Non-pigmented ciliary epithelial cell (primary cell): Measurements from ENCODE around the gene ENG.

ENCODE experiments used
- DNase-seq: peaks from one replicate; pipeline ENCODE4 v3.0.0-alpha.2; 2010; ENCODE audit warnings: low read depth

Gene ENG

GRCh38 chr9:127814619-127815511 lies 39.6 kb downstream of the ENG start:
- no peak for DNase-seq

DNA sequence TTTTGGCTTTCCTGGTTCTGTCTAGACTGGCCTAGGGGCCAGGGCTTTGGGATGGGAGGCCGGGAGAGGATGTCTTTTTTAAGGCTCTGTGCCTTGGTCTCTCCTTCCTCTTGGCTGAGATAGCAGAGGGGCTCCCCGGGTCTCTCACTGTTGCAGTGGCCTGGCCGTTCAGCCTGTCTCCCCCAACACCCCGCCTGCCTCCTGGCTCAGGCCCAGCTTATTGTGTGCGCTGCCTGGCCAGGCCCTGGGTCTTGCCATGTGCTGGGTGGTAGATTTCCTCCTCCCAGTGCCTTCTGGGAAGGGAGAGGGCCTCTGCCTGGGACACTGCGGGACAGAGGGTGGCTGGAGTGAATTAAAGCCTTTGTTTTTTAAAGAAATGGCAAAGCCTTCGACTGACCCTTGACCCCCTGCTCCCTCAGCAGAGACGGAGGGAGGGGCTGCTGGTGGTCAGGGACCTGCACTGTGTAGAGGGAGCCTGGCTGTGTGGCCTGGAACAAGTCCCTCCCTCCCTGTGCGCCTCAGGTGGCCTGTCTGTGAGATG lies 40.7 kb downstream of the ENG start:
- DNase-seq, result no peak

GRCh38 chr9:127812936-127813675 lies 41.4 kb downstream of the ENG start:
- DNase-seq, result no peak

GRCh38 chr9:127812011-127812410 lies 42.4 kb downstream of the ENG start:
- no peak for DNase-seq

DNA sequence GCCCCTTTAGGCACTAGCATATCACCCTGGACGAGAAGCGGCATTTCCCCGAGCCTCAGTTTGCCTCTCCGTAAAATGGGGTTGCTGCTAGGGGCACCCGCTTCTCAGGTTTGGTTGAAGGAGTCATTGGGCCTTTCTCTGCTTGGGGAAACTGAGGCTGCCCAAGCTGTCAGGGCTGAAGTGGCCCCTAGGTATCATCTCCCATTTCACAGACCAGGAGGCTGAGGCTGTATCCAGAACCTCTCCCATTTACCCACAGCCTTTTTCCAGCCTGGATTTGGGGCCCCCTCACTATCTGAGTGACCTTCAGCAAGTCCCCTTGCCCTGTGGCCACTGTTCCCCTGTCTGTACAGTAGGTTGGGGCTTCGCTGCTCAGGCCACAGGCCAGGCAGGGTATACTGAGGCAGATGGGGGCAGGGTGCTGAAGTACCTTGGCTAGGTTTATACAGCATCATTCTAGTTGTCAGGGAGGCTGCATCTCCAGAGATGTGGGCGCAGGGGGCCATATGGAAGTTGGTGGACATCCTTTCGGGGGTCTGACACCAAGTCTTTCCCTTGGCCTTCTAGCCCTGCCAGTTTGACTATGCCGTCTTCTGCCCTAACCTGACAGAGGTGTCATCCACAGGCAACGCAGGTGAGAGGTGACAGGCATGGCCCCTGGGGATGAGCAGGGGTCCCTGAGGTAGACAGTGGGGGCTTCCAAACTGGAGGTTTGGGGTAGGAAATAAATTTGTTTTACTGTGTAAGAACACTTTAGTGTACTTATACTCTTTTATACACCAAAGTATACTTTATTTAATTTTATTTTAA lies 43.9 kb downstream of the ENG start:
- DNase-seq, result no peak

- DNase-seq, result no peak
Observed at GRCh38 chr9:127809540-127810377, 44.7 kb downstream of the ENG start.

- no peak for DNase-seq
Observed at GRCh38 chr9:127809002-127809539, 45.4 kb downstream of the ENG start.

DNA sequence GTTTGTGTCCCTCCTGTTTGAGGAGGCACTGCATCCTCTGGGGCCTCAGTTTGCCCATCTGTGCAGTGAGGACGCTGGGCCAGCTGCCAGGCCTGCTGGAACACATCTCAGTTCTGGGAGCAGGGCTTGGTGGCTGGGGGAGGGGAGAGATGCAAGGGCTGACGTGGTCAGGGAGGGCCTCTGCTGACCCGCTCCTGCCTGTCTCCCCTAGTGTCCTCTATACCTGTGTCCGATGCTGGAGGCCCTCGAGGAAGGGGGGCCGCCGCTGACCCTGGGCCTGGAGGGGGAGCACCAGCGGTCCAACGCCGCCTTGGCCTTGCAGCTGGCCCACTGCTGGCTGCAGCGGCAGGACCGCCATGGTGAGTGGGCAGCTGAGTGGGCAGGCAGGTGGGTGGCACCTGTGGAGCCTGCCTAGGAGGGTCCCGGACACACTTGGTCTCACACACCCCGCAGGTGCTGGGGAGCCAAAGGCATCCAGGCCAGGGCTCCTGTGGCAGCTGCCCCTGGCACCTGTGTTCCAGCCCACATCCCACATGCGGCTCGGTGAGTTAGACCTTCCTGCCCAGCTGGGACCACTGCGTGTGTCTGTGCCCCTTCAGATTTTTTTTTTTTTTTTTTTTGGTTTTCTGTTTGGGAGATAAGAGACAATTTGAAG lies 46.0 kb downstream of the ENG start:
- no peak for DNase-seq

DNA sequence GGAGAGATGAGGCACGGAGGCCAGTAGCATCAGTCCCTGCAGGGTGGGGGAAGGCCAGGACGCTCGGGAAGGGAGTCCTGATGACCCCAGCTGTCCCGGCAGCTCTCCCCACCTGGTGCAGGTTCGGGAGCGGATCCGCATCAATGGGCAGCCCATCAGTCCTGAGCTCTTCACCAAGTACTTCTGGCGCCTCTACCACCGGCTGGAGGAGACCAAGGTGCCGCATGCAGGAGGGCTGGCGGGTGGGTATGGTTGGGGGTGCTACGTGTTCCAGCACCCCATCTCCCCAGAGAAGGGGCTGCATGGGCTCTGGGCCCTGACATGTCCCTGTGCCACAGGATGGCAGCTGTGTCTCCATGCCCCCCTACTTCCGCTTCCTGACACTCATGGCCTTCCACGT lies 47.6 kb downstream of the ENG start:
- DNase-seq, result no peak

- no peak for DNase-seq
Observed at GRCh38 chr9:127805620-127806019, 48.8 kb downstream of the ENG start.

GRCh38 chr9:127803507-127804352 lies 50.7 kb downstream of the ENG start:
- DNase-seq, result no peak

- no peak for DNase-seq
Observed at GRCh38 chr9:127802576-127803443, 51.6 kb downstream of the ENG start, which contains the start of gene FPGS. Gene FPGS, plus strand, starts transcription at chr9:127802882. Its CDS starts 43 bp downstream, at chr9:127802925.

GRCh38 chr9:127801955-127802575 lies 52.4 kb downstream of the ENG start:
- no peak for DNase-seq

DNA sequence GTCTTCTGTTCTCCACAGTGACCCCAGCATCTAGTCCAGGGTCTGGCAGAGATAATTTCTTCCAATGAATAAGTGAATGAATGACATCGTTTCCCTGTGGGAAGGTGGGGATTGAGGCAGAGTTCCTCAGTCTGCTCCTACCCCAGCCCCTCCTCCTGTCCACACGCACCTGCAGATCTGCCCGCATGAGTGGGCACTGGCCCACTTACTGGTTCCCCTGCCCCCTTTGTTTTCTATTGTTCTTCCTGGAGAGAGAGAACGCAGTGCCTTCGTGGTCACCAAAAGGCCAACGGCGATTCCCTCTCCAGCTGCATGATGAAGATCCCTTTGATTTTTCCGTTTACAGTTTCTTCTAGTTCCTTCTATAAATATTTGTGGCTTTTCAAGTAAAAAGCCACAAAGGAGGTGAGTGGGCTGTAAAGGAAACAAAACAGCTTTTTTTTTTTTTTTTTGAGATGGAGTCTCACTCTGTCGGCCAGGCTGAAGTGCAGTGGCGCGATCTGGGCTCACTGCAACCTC lies 57.5 kb downstream of the ENG start:
- DNase-seq, result no peak

- no peak for DNase-seq
Observed at GRCh38 chr9:127796225-127796813, 58.1 kb downstream of the ENG start.

- DNase-seq, result no peak
Observed at GRCh38 chr9:127794001-127794791, 60.3 kb downstream of the ENG start.
